ENCODE data around the gene CXCR5.

The CXCR5 gene

GRCh38 chr11:118897721-118898310 lies 14.1 kb downstream of the CXCR5 start:
- no peak for DNase-seq (ENCODE audit: extremely low read depth, low read depth)
- no peak for TF ChIP-seq CTCF (IDR thresholded peaks at IDR 0.05; ENCODE audit: low read depth, low read length, missing control alignments)
- no peak overlapping the region for H3K4me3 ChIP-seq (replicated peaks; ENCODE audit: low read depth, low read length)

GRCh38 chr11:118898400-118899295 lies 15.0 kb downstream of the CXCR5 start:
- H3K4me3 ChIP-seq (replicated peaks; ENCODE audit: low read depth, low read length): no peak overlapping the region
- no peak for TF ChIP-seq CTCF (IDR thresholded peaks at IDR 0.05; ENCODE audit: low read depth, low read length, missing control alignments)
- DNase-seq (ENCODE audit: extremely low read depth, low read depth): no peak

DNA sequence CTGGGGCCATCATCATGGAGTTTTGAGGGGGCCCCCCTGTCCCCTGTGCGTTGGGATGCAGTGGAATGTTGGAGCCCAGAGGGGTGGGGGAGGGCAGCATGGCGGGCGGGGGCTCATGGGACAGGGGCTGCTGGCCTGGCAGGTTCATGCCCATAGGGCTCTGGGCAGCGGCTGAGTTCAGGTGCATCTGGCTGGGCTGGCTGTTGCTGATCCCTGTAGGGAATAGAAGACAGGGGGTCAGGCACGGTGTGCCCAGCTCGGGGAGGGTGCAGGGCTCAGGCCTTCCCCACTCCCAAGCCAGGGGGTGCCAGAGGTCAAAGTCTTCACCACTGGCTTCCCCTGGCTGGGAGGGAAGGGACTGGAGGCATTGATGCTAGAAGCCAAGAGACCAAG lies 15.6 kb downstream of the CXCR5 start:
- TF ChIP-seq CTCF (IDR thresholded peaks at IDR 0.05; ENCODE audit: low read depth, low read length, missing control alignments): no peak
- H3K4me3 ChIP-seq (replicated peaks; ENCODE audit: low read depth, low read length): no peak overlapping the region
- DNase-seq (ENCODE audit: extremely low read depth, low read depth): no peak

- DNase-seq (ENCODE audit: extremely low read depth, low read depth): no peak
- H3K4me3 ChIP-seq (replicated peaks; ENCODE audit: low read depth, low read length): no peak overlapping the region
Observed at GRCh38 chr11:118899706-118900360, 16.1 kb downstream of the CXCR5 start.

GRCh38 chr11:118900535-118901384 lies 17.1 kb downstream of the CXCR5 start:
- no peak overlapping the region for H3K4me3 ChIP-seq (replicated peaks; ENCODE audit: low read depth, low read length)
- TF ChIP-seq CTCF (IDR thresholded peaks at IDR 0.05; ENCODE audit: low read depth, low read length, missing control alignments): no peak
- DNase-seq (ENCODE audit: extremely low read depth, low read depth): no peak

More at GRCh38 chr11:118899706-118900360, 16.1 kb downstream of the CXCR5 start:
- no peak for TF ChIP-seq CTCF (IDR thresholded peaks at IDR 0.05; ENCODE audit: low read depth, low read length, missing control alignments)
